Measurements from ENCODE around the gene HCFC2. TPM values are rescaled to one million over a fixed set of nuclear protein-coding genes. Genes with fewer than 3 reads are reported as not detected.
A peak's percentile ranks its signal among the peaks of the same experiment; 100 is the strongest.

The HCFC2 gene
- total and polyA plus RNA-seq, 9 of the 15 experiments (the other 6 are each of a cell fraction or from before 2014, with no cell fraction given) = 1.2 to 6.5 (median 3.8) TPM

DNA sequence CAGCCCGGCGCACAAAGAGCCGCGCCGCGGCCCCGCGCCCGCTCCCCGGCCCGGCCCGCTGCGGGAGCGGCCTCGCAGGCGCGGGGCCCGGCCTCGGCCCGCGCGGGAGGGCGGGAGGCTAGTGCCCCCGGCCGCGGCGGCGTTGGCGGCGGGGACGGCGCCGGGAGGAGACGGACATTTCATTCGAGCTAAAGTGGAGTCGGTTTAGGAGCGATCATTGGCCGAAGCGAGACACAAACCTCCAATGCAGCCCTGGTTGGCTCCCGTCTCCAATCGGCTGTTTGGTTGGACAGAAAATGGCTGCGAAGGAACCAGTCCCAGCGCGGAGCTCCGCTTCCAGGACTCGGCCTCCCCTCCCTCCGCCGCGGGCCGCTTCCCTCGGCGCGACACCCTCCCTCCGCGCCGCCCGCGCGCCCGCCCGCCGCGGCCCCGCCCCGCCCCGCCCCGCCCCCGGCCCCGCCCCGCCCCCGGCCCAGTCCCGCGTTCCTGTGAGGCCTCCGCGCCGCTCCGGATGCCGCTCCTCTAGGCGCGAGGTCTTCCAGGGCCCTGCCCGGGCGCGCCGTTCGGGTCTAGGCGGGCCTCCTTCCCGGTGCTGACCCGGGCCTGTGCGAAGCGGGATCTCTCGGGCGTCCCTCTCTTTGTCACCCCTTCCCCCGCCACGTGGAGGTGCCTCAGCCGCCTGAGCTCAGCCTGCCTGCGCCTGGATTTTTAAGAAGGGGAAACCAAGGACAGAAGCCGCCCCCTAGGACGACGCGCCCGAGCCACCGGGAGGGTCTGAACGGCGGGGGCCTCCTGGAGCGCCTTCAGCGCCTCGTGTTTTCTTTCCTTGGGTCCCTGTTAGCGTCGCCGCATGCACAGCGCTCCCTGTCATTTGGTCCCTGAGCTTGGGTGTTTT lies 73.8 kb downstream of the HCFC2 start, which contains the start of gene NFYB (continued):
- TF ChIP-seq, protein P1, sequence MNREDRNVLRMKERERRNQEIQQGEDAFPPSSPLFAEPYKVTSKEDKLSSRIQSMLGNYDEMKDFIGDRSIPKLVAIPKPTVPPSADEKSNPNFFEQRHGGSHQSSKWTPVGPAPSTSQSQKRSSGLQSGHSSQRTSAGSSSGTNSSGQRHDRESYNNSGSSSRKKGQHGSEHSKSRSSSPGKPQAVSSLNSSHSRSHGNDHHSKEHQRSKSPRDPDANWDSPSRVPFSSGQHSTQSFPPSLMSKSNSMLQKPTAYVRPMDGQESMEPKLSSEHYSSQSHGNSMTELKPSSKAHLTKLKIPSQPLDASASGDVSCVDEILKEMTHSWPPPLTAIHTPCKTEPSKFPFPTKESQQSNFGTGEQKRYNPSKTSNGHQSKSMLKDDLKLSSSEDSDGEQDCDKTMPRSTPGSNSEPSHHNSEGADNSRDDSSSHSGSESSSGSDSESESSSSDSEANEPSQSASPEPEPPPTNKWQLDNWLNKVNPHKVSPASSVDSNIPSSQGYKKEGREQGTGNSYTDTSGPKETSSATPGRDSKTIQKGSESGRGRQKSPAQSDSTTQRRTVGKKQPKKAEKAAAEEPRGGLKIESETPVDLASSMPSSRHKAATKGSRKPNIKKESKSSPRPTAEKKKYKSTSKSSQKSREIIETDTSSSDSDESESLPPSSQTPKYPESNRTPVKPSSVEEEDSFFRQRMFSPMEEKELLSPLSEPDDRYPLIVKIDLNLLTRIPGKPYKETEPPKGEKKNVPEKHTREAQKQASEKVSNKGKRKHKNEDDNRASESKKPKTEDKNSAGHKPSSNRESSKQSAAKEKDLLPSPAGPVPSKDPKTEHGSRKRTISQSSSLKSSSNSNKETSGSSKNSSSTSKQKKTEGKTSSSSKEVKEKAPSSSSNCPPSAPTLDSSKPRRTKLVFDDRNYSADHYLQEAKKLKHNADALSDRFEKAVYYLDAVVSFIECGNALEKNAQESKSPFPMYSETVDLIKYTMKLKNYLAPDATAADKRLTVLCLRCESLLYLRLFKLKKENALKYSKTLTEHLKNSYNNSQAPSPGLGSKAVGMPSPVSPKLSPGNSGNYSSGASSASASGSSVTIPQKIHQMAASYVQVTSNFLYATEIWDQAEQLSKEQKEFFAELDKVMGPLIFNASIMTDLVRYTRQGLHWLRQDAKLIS (CRISPR knock-in tag; IDR thresholded peaks at IDR 0.05) = no peak
- TF ChIP-seq EP300 (IDR thresholded peaks at IDR 0.05; ENCODE audit: low read length) = peak; percentile 99
- no peak for TF ChIP-seq HEY1 (CRISPR knock-in tag; IDR thresholded peaks at IDR 0.05; ENCODE audit: borderline replicate concordance)
- no peak for TF ChIP-seq ZNF41 (CRISPR knock-in tag; conservative IDR thresholded peaks at IDR 0.05)
- TF ChIP-seq TRIM28 (IDR thresholded peaks at IDR 0.05) = no peak
- no peak for TF ChIP-seq ZNF785 (CRISPR knock-in tag; IDR thresholded peaks at IDR 0.05)
- no peak for TF ChIP-seq HOXB6 (CRISPR knock-in tag; IDR thresholded peaks at IDR 0.05; ENCODE audit: borderline replicate concordance)
- TF ChIP-seq, protein P2, sequence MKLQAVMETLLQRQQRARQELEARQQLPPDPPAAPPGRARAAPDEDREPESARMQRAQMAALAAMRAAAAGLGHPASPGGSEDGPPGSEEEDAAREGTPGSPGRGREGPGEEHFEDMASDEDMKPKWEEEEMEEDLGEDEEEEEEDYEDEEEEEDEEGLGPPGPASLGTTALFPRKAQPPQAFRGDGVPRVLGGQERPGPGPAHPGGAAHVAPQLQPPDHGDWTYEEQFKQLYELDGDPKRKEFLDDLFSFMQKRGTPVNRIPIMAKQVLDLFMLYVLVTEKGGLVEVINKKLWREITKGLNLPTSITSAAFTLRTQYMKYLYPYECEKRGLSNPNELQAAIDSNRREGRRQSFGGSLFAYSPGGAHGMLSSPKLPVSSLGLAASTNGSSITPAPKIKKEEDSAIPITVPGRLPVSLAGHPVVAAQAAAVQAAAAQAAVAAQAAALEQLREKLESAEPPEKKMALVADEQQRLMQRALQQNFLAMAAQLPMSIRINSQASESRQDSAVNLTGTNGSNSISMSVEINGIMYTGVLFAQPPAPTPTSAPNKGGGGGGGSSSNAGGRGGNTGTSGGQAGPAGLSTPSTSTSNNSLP (IDR thresholded peaks at IDR 0.05; ENCODE audit: borderline replicate concordance, low read depth, low read length) = no peak
- TF ChIP-seq, protein P3, sequence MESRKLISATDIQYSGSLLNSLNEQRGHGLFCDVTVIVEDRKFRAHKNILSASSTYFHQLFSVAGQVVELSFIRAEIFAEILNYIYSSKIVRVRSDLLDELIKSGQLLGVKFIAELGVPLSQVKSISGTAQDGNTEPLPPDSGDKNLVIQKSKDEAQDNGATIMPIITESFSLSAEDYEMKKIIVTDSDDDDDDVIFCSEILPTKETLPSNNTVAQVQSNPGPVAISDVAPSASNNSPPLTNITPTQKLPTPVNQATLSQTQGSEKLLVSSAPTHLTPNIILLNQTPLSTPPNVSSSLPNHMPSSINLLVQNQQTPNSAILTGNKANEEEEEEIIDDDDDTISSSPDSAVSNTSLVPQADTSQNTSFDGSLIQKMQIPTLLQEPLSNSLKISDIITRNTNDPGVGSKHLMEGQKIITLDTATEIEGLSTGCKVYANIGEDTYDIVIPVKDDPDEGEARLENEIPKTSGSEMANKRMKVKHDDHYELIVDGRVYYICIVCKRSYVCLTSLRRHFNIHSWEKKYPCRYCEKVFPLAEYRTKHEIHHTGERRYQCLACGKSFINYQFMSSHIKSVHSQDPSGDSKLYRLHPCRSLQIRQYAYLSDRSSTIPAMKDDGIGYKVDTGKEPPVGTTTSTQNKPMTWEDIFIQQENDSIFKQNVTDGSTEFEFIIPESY (CRISPR knock-in tag; IDR thresholded peaks at IDR 0.05) = peak; percentile 47; the same call in 1 of the 2 replicates
- no peak for TF ChIP-seq ZBTB1 (CRISPR knock-in tag; IDR thresholded peaks at IDR 0.05; ENCODE audit: borderline replicate concordance, low read depth)
- TF ChIP-seq, protein P4, sequence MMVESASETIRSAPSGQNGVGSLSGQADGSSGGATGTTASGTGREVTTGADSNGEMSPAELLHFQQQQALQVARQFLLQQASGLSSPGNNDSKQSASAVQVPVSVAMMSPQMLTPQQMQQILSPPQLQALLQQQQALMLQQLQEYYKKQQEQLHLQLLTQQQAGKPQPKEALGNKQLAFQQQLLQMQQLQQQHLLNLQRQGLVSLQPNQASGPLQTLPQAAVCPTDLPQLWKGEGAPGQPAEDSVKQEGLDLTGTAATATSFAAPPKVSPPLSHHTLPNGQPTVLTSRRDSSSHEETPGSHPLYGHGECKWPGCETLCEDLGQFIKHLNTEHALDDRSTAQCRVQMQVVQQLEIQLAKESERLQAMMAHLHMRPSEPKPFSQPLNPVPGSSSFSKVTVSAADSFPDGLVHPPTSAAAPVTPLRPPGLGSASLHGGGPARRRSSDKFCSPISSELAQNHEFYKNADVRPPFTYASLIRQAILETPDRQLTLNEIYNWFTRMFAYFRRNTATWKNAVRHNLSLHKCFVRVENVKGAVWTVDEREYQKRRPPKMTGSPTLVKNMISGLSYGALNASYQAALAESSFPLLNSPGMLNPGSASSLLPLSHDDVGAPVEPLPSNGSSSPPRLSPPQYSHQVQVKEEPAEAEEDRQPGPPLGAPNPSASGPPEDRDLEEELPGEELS (CRISPR knock-in tag; IDR thresholded peaks at IDR 0.05; ENCODE audit: borderline replicate concordance) = no peak
- TF ChIP-seq ZNF75A (CRISPR knock-in tag; IDR thresholded peaks at IDR 0.05) = no peak
- peak; percentile 41 for TF ChIP-seq SMAD1 (IDR thresholded peaks at IDR 0.05; ENCODE audit: low read depth, low read length, partially characterized antibody)
